Spinal cord (tissue), 10 donors: ENCODE measurements around the gene CTBP2. TPM values are rescaled to one million over a fixed set of nuclear protein-coding genes. Genes with fewer than 3 reads are reported as not detected.

ENCODE experiments used
- DNase-seq, 6 donors: peaks; one replicate each; pipeline versions ENCODE4 v3.0.0 to v3.0.0-alpha.2; 2013 to 2015; ENCODE audit warnings: low spot score in 6 of 6, low read depth in 4 of 6
- H3K27ac ChIP-seq: one replicate; pipeline ENCODE4 v1.5.1; 2013; ENCODE audit warnings: low read depth, low read length, control low read depth
- H3K27me3 ChIP-seq: one replicate; pipeline ENCODE4 v1.6.1; 2013; ENCODE audit warnings: low read length; ENCODE audit not compliant: control insufficient read depth, insufficient read depth
- H3K36me3 ChIP-seq: one replicate; pipeline ENCODE4 v1.6.1; 2013; ENCODE audit warnings: low read length; ENCODE audit not compliant: control insufficient read depth, insufficient read depth
- H3K4me1 ChIP-seq: one replicate; pipeline ENCODE4 v1.6.1; 2013; ENCODE audit warnings: low read length; ENCODE audit not compliant: control insufficient read depth, insufficient read depth
- H3K4me3 ChIP-seq: one replicate; pipeline ENCODE4 v1.5.1; 2013; ENCODE audit warnings: low read depth, low read length, control low read depth
- H3K9me3 ChIP-seq: one replicate; pipeline ENCODE4 v1.6.1; 2013; ENCODE audit warnings: low read length; ENCODE audit not compliant: control insufficient read depth, insufficient read depth
- WGBS: methylation state at CpG from one replicate; pipeline ENCODE4 v1.1.5; 2013; ENCODE audit warnings: missing lambda C conversion rate; ENCODE audit not compliant: insufficient coverage; 5-methylcytosine and 5-hydroxymethylcytosine counted together
- polyA plus RNA-seq, 2 donors: library from polyadenylated mRNA; unstranded; fragments of 120-200 nt; gene quantifications; one replicate each; pipeline ENCODE4 v1.2.1, GENCODE V29; 2013; ENCODE audit not compliant: insufficient read length in 2 of 2
- total RNA-seq, 2 donors: library from RNA; depleted of rRNA in 1 of 2; stranded (reverse); fragments of 120-200 nt in 1 of 2; fragments of >200 nt in 1 of 2; gene quantifications; one replicate each; pipeline versions ENCODE4 v1.2.3 to v1.2.4, GENCODE V29; 2013 to 2014
- donor health status: healthy.

CTBP2 gene
- total and polyA plus RNA-seq, 4 donors, result 44.2 to 96.2 (median 83.9) TPM

GRCh38 chr10:125121003-125121402, 39.4 kb downstream of the CTBP2 start:
- H3K9me3 ChIP-seq, result no peaks in the 10 kb centered on the region
- H3K36me3 ChIP-seq, result peaks cover 12% of the 10 kb centered on the region
- 100% methylated on average over 4 of the region's 8 CpGs for WGBS
- DNase-seq, result no peak
- H3K4me3 ChIP-seq, result no peak overlapping the region
- no peaks in the 10 kb centered on the region for H3K27me3 ChIP-seq
- no peak overlapping the region for H3K27ac ChIP-seq
- peaks cover 73% of the 10 kb centered on the region for H3K4me1 ChIP-seq

DNA sequence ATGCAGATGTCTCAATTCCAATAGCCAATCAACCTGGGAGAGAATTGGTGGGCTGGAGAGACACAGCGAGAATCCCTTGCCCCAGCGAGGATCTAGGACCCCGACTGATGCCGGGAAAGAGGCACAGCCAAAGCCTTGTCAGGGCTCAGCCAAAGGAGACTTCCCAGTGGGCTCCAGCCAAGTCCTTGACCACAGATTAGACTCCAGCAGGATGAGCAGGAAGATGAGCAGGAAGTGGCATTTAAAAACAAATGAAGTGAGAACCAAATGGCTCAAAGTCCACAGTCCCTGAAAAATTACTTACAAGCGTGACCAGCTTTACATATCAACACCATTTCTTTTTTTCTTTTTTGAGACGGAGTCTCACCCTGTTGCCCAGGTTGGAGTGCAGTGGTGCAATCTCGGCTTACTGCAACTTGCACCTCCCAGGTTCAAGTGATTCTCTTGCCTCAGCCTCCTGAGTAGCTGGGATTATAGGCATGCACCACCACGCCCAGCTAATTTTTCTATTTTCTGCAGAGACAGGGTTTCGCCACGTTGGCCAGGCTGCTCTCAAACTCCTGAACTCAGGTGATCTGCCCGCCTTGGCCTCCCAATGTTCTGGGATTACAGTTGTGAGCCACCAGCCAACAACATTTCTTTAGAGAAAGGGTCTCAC, 40.2 kb downstream of the CTBP2 start:
- Histone ChIP-seq H3K9me3 (no peaks in the 10 kb centered on the region), H3K4me3 (no peak overlapping the region), H3K36me3 (peaks cover 12% of the 10 kb centered on the region), H3K27me3 (no peaks in the 10 kb centered on the region), H3K4me1 (peaks cover 68% of the 10 kb centered on the region), H3K27ac (no peak overlapping the region)
- DNase-seq, result no peak
- WGBS, result 90% methylated on average over 7 of the region's 11 CpGs

DNA sequence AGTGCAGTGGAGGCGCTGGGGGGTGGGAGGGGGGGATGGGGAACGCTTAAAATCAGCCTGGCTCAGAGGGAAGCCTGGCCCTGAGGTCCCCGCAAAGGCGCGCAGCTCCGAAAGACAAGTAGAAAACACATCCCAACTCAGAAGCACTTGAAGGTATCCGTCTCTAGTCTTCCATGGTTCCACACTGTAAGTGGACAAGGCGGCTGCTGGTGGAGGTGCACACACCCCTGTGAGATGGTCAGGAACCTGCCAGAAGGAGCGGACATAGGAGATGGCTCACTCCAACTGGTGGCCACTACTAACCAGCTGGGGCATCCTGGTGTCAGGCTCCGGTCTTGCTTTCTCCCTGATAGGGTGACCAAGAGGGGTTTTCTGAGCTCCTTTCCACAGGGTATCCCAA, 41.7 kb downstream of the CTBP2 start:
- peak overlapping the region; percentile 43 for H3K27ac ChIP-seq
- 81% methylated on average over 7 of the region's 10 CpGs for WGBS
- H3K27me3 ChIP-seq, result no peaks in the 10 kb centered on the region
- H3K4me3 ChIP-seq, result no peak overlapping the region
- H3K4me1 ChIP-seq, result peaks cover 68% of the 10 kb centered on the region
- peaks cover 16% of the 10 kb centered on the region for H3K36me3 ChIP-seq
- DNase-seq, result no peak
- H3K9me3 ChIP-seq, result no peaks in the 10 kb centered on the region

- peak in 2 of 6 donors; percentile 72 to 80 for DNase-seq
- Histone ChIP-seq H3K27ac (peak overlapping the region; percentile 43), H3K27me3 (no peaks in the 10 kb centered on the region), H3K9me3 (no peaks in the 10 kb centered on the region), H3K4me1 (peaks cover 65% of the 10 kb centered on the region), H3K36me3 (peaks cover 16% of the 10 kb centered on the region), H3K4me3 (no peak overlapping the region)
- 29% methylated on average over 13 of the region's 14 CpGs for WGBS
Measured at GRCh38 chr10:125118011-125118611, 42.3 kb downstream of the CTBP2 start.

- H3K27me3 ChIP-seq, result no peaks in the 10 kb centered on the region
- 74% methylated on average over 7 of the region's 18 CpGs for WGBS
- peaks cover 57% of the 10 kb centered on the region for H3K4me1 ChIP-seq
- no peak overlapping the region for H3K4me3 ChIP-seq
- no peak for DNase-seq
- peak overlapping the region; percentile 43 for H3K27ac ChIP-seq
- H3K36me3 ChIP-seq, result peaks cover 14% of the 10 kb centered on the region
- no peaks in the 10 kb centered on the region for H3K9me3 ChIP-seq
Measured at GRCh38 chr10:125116652-125117310, 43.6 kb downstream of the CTBP2 start.

GRCh38 chr10:125116041-125116649, 44.2 kb downstream of the CTBP2 start:
- Histone ChIP-seq H3K4me1 (peaks cover 53% of the 10 kb centered on the region), H3K9me3 (no peaks in the 10 kb centered on the region), H3K4me3 (no peak overlapping the region), H3K27me3 (no peaks in the 10 kb centered on the region), H3K36me3 (peaks cover 12% of the 10 kb centered on the region), H3K27ac (no peak overlapping the region)
- no peak for DNase-seq
- 93% methylated on average over 15 of the region's 16 CpGs for WGBS

DNA sequence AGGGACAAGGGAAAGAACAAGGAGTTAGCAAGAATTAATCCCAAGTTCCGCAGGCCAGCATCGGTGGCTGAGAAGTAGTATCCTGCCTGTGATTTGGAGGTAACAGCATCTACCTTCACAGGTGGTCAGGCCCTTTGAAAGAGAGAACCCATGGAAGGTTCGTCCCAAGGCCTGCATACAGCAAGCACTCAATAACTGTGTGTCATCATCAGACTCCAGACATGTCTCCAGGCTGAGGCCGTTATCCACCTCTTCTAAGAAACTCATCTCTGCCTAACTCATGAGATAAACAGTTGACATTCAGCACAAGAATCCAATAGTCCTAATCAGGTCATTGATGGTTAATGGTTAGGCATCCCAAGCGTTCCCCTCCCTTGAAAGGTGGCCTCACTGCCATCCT, 45.0 kb downstream of the CTBP2 start:
- H3K27ac ChIP-seq, result no peak overlapping the region
- H3K27me3 ChIP-seq, result no peaks in the 10 kb centered on the region
- WGBS, result 94% methylated on average over 4 of the region's 5 CpGs
- no peak overlapping the region for H3K4me3 ChIP-seq
- H3K36me3 ChIP-seq, result peaks cover 10% of the 10 kb centered on the region
- H3K9me3 ChIP-seq, result no peaks in the 10 kb centered on the region
- no peak for DNase-seq
- H3K4me1 ChIP-seq, result peaks cover 46% of the 10 kb centered on the region

DNA sequence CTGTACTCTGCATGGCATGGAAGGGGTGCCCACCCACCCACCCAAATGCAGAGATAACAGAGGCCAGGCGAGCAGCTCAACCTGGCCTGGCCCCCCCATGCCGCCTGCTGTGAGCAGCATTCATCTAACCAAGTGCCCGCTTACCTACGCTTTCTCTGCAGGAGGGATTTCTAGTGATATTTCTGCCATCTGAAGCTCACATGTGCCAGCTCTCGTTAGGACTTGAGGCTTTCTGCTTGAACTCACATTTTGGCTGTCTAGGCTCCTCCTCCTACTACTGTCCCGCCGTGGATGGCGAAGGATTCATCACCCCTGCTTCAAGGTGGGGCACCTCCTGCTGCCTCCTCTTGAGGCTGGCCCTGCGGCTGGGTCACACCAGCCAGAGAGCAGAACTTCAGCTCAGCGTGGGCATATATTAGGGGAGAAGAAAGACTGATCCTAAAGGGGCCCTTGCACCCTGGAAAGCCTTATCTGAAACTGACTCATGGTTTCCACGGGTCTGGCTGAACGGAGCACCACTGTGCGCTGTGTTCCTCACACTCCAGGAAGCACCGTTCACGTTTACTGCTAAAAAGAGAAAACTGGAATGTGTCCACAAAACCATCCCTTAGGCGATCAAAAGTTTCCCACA, 45.5 kb downstream of the CTBP2 start:
- Histone ChIP-seq H3K4me1 (peaks cover 41% of the 10 kb centered on the region), H3K4me3 (no peak overlapping the region), H3K27ac (no peak overlapping the region), H3K36me3 (peaks cover 11% of the 10 kb centered on the region), H3K27me3 (no peaks in the 10 kb centered on the region), H3K9me3 (no peaks in the 10 kb centered on the region)
- no peak for DNase-seq
- WGBS, result 89% methylated on average over 10 of the region's 16 CpGs

DNA sequence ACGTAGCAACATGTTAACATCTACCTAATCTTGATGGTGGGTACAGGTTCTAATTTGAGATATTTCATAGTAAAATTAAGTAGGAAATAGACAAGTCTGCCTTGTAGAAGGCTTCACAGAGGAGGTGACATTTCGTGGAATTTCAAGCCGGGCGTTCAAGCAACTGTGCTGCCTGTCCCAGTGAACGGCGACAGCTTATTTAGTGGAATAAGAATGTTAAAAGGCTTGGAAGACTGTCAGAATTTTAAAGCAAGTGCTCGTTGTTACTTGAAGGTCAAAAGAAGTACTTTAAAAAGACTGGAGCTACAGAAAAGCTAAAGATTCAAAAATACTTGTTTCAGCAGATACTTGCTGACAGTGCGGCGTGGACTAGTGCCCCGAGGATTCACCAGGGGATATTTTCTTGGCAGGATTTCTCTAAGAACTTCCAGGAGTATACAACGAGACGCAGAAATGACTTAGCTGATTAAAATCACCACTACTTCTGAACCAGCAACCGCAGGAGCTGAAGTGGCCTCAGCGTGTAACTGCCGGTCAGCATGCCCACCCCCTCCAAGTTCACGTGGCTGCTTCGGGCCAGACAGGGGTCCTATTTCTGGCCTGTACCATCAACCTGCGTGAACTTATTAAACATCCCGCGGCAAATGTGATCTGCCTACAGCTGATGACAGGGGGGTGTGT, 46.5 kb downstream of the CTBP2 start:
- no peaks in the 10 kb centered on the region for H3K9me3 ChIP-seq
- peaks cover 33% of the 10 kb centered on the region for H3K4me1 ChIP-seq
- H3K27ac ChIP-seq, result peak overlapping the region; percentile 20
- no peaks in the 10 kb centered on the region for H3K27me3 ChIP-seq
- WGBS, result 46% methylated on average over 16 of the region's 20 CpGs
- peak in 2 of 6 donors; percentile 45 to 55 for DNase-seq
- no peak overlapping the region for H3K4me3 ChIP-seq
- peaks cover 19% of the 10 kb centered on the region for H3K36me3 ChIP-seq
